ENCODE results near the gene CFAP119. TPM values are rescaled to one million over a fixed set of nuclear protein-coding genes. Genes with fewer than 3 reads are reported as not detected.

CFAP119 gene
- total and polyA plus RNA-seq, 2 donors (not counting 3 experiments of a cell fraction or from before 2014, with no cell fraction given), result 6.5 to 9.5 TPM

GRCh38 chr16:30786936-30787612 is 25.2 kb upstream of the CFAP119 start, which contains the start of gene ZNF629:
Gene ZNF629, minus strand, starts transcription at chr16:30787205. Its CDS starts 2,723 bp downstream, at chr16:30784482.
- DNase-seq (ENCODE audit: low read depth, low spot score), result peak; percentile 45
- intact Hi-C loops (cut with micrococcal nuclease), result loop anchor here (1.0 kb wide), 3 partner anchors 11 to 134 kb away; no protein-coding TSS in a partner anchor
- BruUV-seq (replicated peaks), result TSS peak; percentile 49

GRCh38 chr16:30786115-30786935 is 24.5 kb upstream of the CFAP119 start:
- Histone ChIP-seq H2AFZ (ENCODE audit: low read depth, low read length) (peak overlapping the region; percentile 73), H3K79me2 (ENCODE audit: control insufficient read depth, insufficient read depth, low read length) (peaks cover 10% of the 10 kb centered on the region), H3K9me1 (replicated peaks; ENCODE audit: control insufficient read depth, extremely low read depth, insufficient read depth, low read length) (no peaks in the 10 kb centered on the region), H3K4me1 (ENCODE audit: control insufficient read depth, extremely low read depth, insufficient read depth, low read length) (peaks cover 14% of the 10 kb centered on the region), H3K27me3 (ENCODE audit: control insufficient read depth in 2 of 2, insufficient read depth in 2 of 2, low read length in 2 of 2) (no peaks in the 10 kb centered on the region), H3K36me3 (ENCODE audit: control insufficient read depth in 2 of 2, extremely low read depth in 1 of 2, insufficient read depth in 2 of 2, low read length in 2 of 2) (peaks cover 0 to 19% of the 10 kb centered on the region in 2 experiments), H3K9ac (replicated peaks; ENCODE audit: extremely low read depth, insufficient read depth, low read length) (peak overlapping the region; percentile 99), H4K20me1 (replicated peaks; ENCODE audit: control insufficient read depth, extremely low read depth, insufficient read depth, low read length) (no peaks in the 10 kb centered on the region), H3K9me3 (replicated peaks; ENCODE audit: control insufficient read depth, insufficient read depth, low read length) (no peaks in the 10 kb centered on the region), H3K4me2 (ENCODE audit: insufficient read depth, low read length) (peak overlapping the region; percentile 87), H3K4me3 (replicated peaks in 1 of 3; ENCODE audit: insufficient read depth in 1 of 3, low read depth in 1 of 3, low read length in 3 of 3) (peak overlapping the region; percentile 70 to 91 (median 91)), H3K27ac (ENCODE audit: insufficient read depth, low read depth, low read length) (peak overlapping the region; percentile 89)
- TF ChIP-seq MYC (IDR thresholded peaks at IDR 0.05; ENCODE audit: low read depth, low read length), result no peak
- TF ChIP-seq POLR2A (IDR thresholded peaks at IDR 0.05; ENCODE audit: low read depth, low read length), result peak; percentile 46
- peak; percentile 52 for DNase-seq (ENCODE audit: low read depth, low spot score)
- peak; percentile 55 for FAIRE-seq
- dilution Hi-C loops (cut with MboI; ENCODE audit: extremely low pct_ligation_motif_present, low sequenced_read_pairs), result no loop called here
- POLR2A ChIA-PET, result interaction anchor here (0.5 to 1.6 kb wide), 2 partner anchors 14 to 19 kb away, joined by 5 to 15 read pairs; no protein-coding TSS in a partner anchor
- CTCF ChIA-PET, result interaction anchor here (0.6 to 1.5 kb wide), 6 partner anchors 11 to 155 kb away, joined by 3 to 20 read pairs (median 4); no protein-coding TSS in a partner anchor
- intact Hi-C loops (cut with micrococcal nuclease), result loop anchor here (1.0 kb wide), 2 partner anchors 10 to 135 kb away; no protein-coding TSS in a partner anchor
- no TSS peak for BruUV-seq (replicated peaks)

More at GRCh38 chr16:30786936-30787612, 25.2 kb upstream of the CFAP119 start, which contains the start of gene ZNF629:
- Histone ChIP-seq H3K9me3 (replicated peaks; ENCODE audit: control insufficient read depth, insufficient read depth, low read length) (no peaks in the 10 kb centered on the region), H3K9me1 (replicated peaks; ENCODE audit: control insufficient read depth, extremely low read depth, insufficient read depth, low read length) (no peaks in the 10 kb centered on the region), H3K36me3 (ENCODE audit: control insufficient read depth in 2 of 2, extremely low read depth in 1 of 2, insufficient read depth in 2 of 2, low read length in 2 of 2) (peaks cover 0 to 16% of the 10 kb centered on the region in 2 experiments), H3K9ac (replicated peaks; ENCODE audit: extremely low read depth, insufficient read depth, low read length) (peak within 1 kb of the TSS; percentile 99), H3K4me1 (ENCODE audit: control insufficient read depth, extremely low read depth, insufficient read depth, low read length) (peaks cover 14% of the 10 kb centered on the region), H3K27ac (ENCODE audit: insufficient read depth, low read depth, low read length) (peak within 1 kb of the TSS; percentile 89), H3K4me3 (replicated peaks in 1 of 3; ENCODE audit: insufficient read depth in 1 of 3, low read depth in 1 of 3, low read length in 3 of 3) (peak within 1 kb of the TSS; percentile 70 to 91 (median 91)), H2AFZ (ENCODE audit: low read depth, low read length) (peak within 1 kb of the TSS; percentile 90), H4K20me1 (replicated peaks; ENCODE audit: control insufficient read depth, extremely low read depth, insufficient read depth, low read length) (no peaks in the 10 kb centered on the region), H3K79me2 (ENCODE audit: control insufficient read depth, insufficient read depth, low read length) (peaks cover 10% of the 10 kb centered on the region), H3K4me2 (ENCODE audit: insufficient read depth, low read length) (peak within 1 kb of the TSS; percentile 87), H3K27me3 (ENCODE audit: control insufficient read depth in 2 of 2, insufficient read depth in 2 of 2, low read length in 2 of 2) (no peaks in the 10 kb centered on the region)
- ChIA-PET CTCF (interaction anchor here (0.6 to 1.5 kb wide), 6 partner anchors 10 to 155 kb away, joined by 3 to 20 read pairs (median 4); no protein-coding TSS in a partner anchor), POLR2A (interaction anchor here (1.6 kb wide), 1 partner anchor 18 kb away, joined by 15 read pairs; no protein-coding TSS in a partner anchor)
- no peak for TF ChIP-seq MAX (IDR thresholded peaks at IDR 0.05; ENCODE audit: insufficient read depth, insufficient read length)
- TF ChIP-seq GATA2 (IDR thresholded peaks at IDR 0.05; ENCODE audit: insufficient read depth, insufficient read length, low read depth, low read length), result no peak
- TF ChIP-seq POLR2A (IDR thresholded peaks at IDR 0.05; ENCODE audit: low read depth, low read length), result no peak
- peak; percentile 67 for FAIRE-seq
- dilution Hi-C loops (cut with MboI; ENCODE audit: extremely low pct_ligation_motif_present, low sequenced_read_pairs), result no loop called here

All from endothelial cell of umbilical vein (primary cell).